Effector memory CD8-positive, alpha-beta T cell (primary cell): ENCODE measurements around the gene FAM3B.

Experiments
- ATAC-seq: fragments of 150-1000 bp; cut with Tn5 transposase; replicated peaks from 2 replicates; pipeline ENCODE4 v1.10.0; 2021; ENCODE audit warnings: mild to moderate bottlenecking, moderate library complexity
- DNase-seq, 3 experiments: peaks; one replicate each; pipeline ENCODE4 v3.0.0; 2021
- H3K27ac Mint-ChIP-seq, 2 donors: one replicate each; pipeline ENCODE4 v1.8.0; 2022; ENCODE audit warnings: mild to moderate bottlenecking in 2 of 2, mixed read lengths in 2 of 2, moderate library complexity in 2 of 2
- H3K27me3 Mint-ChIP-seq, 2 donors: one replicate each; pipeline ENCODE4 v1.8.0; 2022; ENCODE audit warnings: mixed read lengths in 2 of 2
- H3K36me3 Mint-ChIP-seq: one replicate; pipeline ENCODE4 v1.8.0; 2022; ENCODE audit warnings: mild to moderate bottlenecking, moderate library complexity, mixed read lengths; ENCODE audit not compliant: insufficient read depth
- H3K4me1 Mint-ChIP-seq, 2 donors: one replicate each; pipeline ENCODE4 v1.8.0; 2022; ENCODE audit warnings: low read depth in 2 of 2, mixed read lengths in 2 of 2
- H3K4me3 Mint-ChIP-seq, 2 donors: one replicate each; pipeline ENCODE4 v1.8.0; 2022; ENCODE audit warnings: mild to moderate bottlenecking in 2 of 2, mixed read lengths in 2 of 2, moderate library complexity in 2 of 2
- H3K9me3 Mint-ChIP-seq, 2 donors: one replicate each; pipeline ENCODE4 v1.8.0; 2022; ENCODE audit warnings: mixed read lengths in 2 of 2
- total RNA-seq, 9 experiments: gene quantifications; one replicate each; lab custom pipeline; 2026; lab: John Stamatoyannopoulos, UW

The FAM3B gene
- 0 reads per million in 9 experiments for total RNA-seq

- H3K27ac Mint-ChIP-seq, result no peak within 1 kb of the TSS
- H3K27me3 Mint-ChIP-seq, result peaks cover 40 to 82% of the 10 kb centered on the region in 2 donors
- ATAC-seq, result no peak
- no peak for DNase-seq
- peak within 1 kb of the TSS in 1 of 2 donors; percentile 47 for H3K4me3 Mint-ChIP-seq
- H3K4me1 Mint-ChIP-seq, result no peaks in the 10 kb centered on the region
- H3K9me3 Mint-ChIP-seq, result no peaks in the 10 kb centered on the region
- no peaks in the 10 kb centered on the region for H3K36me3 Mint-ChIP-seq
Measured at GRCh38 chr21:41316200-41317062, at the start of gene FAM3B. Gene FAM3B, plus strand, starts transcription at chr21:41316801. Its CDS starts 79 bp downstream, at chr21:41316880.

GRCh38 chr21:41267346-41267745 is 49.3 kb upstream of the FAM3B start:
- H3K9me3 Mint-ChIP-seq, result peaks cover under 1 to 11% of the 10 kb centered on the region in 2 donors
- DNase-seq (no peak), ATAC-seq (no peak)
- H3K4me1 Mint-ChIP-seq, result no peaks in the 10 kb centered on the region
- H3K27ac Mint-ChIP-seq, result no peak overlapping the region
- no peak overlapping the region for H3K4me3 Mint-ChIP-seq
- H3K36me3 Mint-ChIP-seq, result no peaks in the 10 kb centered on the region
- H3K27me3 Mint-ChIP-seq, result peaks cover 29 to 45% of the 10 kb centered on the region in 2 donors

GRCh38 chr21:41269535-41269934 is 47.1 kb upstream of the FAM3B start:
- Mint-ChIP-seq H3K27me3 (peaks cover 27 to 42% of the 10 kb centered on the region in 2 donors), H3K4me1 (no peaks in the 10 kb centered on the region), H3K4me3 (no peak overlapping the region), H3K36me3 (no peaks in the 10 kb centered on the region), H3K9me3 (peaks cover 6 to 12% of the 10 kb centered on the region in 2 donors), H3K27ac (no peak overlapping the region)
- DNase-seq, result no peak
- no peak for ATAC-seq

DNA sequence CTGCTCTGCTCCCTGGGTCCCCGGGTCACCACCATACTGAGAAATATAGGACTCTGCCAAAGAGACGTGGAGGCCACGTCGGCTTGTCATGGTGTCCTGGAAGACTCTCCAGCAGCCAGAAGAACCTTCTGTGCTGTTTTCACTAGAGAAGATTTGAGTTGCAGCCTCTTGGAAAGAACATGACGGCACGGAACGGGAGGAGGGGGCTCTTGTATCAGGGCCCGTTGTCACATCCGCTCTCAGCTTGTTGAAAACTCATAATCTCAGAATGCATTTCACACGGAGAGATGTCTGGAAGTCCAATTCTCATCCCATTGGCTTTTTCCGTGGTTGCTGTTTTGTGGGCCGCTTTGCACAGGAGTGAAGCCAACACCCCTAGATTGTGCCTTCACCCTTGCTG is 39.4 kb upstream of the FAM3B start:
- Mint-ChIP-seq H3K4me1 (no peaks in the 10 kb centered on the region), H3K9me3 (peaks cover 6 to 9% of the 10 kb centered on the region in 2 donors), H3K36me3 (no peaks in the 10 kb centered on the region), H3K27me3 (peaks cover 56 to 78% of the 10 kb centered on the region in 2 donors), H3K4me3 (no peak overlapping the region), H3K27ac (no peak overlapping the region)
- ATAC-seq (no peak), DNase-seq (no peak)

GRCh38 chr21:41277846-41278245 is 38.8 kb upstream of the FAM3B start:
- Mint-ChIP-seq H3K4me3 (no peak overlapping the region), H3K4me1 (no peaks in the 10 kb centered on the region), H3K9me3 (peaks cover 1 to 2% of the 10 kb centered on the region in 2 donors), H3K36me3 (no peaks in the 10 kb centered on the region), H3K27me3 (peaks cover 55 to 78% of the 10 kb centered on the region in 2 donors), H3K27ac (no peak overlapping the region)
- ATAC-seq (no peak), DNase-seq (no peak)

- Mint-ChIP-seq H3K36me3 (no peaks in the 10 kb centered on the region), H3K27me3 (peaks cover 45 to 78% of the 10 kb centered on the region in 2 donors), H3K9me3 (no peaks in the 10 kb centered on the region), H3K27ac (no peak overlapping the region), H3K4me3 (no peak overlapping the region), H3K4me1 (no peaks in the 10 kb centered on the region)
- DNase-seq (no peak), ATAC-seq (no peak)
Measured at GRCh38 chr21:41280115-41280919, 36.3 kb upstream of the FAM3B start.

GRCh38 chr21:41282412-41282811 is 34.2 kb upstream of the FAM3B start:
- Mint-ChIP-seq H3K27ac (no peak overlapping the region), H3K9me3 (no peaks in the 10 kb centered on the region), H3K4me1 (no peaks in the 10 kb centered on the region), H3K27me3 (peaks cover 27 to 57% of the 10 kb centered on the region in 2 donors), H3K4me3 (no peak overlapping the region), H3K36me3 (no peaks in the 10 kb centered on the region)
- ATAC-seq, result no peak
- no peak for DNase-seq

- ATAC-seq (peak; percentile 85), DNase-seq (peak; percentile 39 to 56 (median 50))
- no peaks in the 10 kb centered on the region for H3K36me3 Mint-ChIP-seq
- H3K4me3 Mint-ChIP-seq, result no peak overlapping the region
- H3K9me3 Mint-ChIP-seq, result no peaks in the 10 kb centered on the region
- peaks cover 25 to 48% of the 10 kb centered on the region in 2 donors for H3K27me3 Mint-ChIP-seq
- no peak overlapping the region for H3K27ac Mint-ChIP-seq
- H3K4me1 Mint-ChIP-seq, result no peaks in the 10 kb centered on the region
Measured at GRCh38 chr21:41283211-41283818, 33.3 kb upstream of the FAM3B start.

DNA sequence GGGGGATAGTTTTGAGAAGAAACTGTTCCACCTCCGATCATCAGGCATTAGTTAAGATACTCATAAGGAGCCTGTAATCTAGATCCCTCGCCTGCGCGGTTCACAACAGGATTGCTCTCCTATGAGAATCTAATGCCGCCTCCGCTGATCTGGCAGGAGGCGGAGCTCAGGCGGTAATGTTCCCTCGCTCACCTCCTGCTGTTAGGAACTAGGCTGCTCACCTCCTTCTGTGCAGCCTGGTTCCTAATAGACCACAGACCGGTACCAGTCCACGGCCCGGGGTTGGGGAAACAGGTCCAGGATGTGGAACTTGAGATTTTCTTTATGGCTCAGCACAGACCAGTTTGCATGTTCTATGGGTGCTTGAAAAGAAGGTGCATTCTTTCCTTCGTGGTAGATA is 27.2 kb upstream of the FAM3B start:
- no peak for DNase-seq
- H3K27ac Mint-ChIP-seq, result no peak overlapping the region
- H3K4me3 Mint-ChIP-seq, result no peak overlapping the region
- no peaks in the 10 kb centered on the region for H3K9me3 Mint-ChIP-seq
- H3K4me1 Mint-ChIP-seq, result peaks cover 0 to 5% of the 10 kb centered on the region in 2 donors
- ATAC-seq, result no peak
- H3K36me3 Mint-ChIP-seq, result peaks cover 2% of the 10 kb centered on the region
- peaks cover 27 to 41% of the 10 kb centered on the region in 2 donors for H3K27me3 Mint-ChIP-seq

DNA sequence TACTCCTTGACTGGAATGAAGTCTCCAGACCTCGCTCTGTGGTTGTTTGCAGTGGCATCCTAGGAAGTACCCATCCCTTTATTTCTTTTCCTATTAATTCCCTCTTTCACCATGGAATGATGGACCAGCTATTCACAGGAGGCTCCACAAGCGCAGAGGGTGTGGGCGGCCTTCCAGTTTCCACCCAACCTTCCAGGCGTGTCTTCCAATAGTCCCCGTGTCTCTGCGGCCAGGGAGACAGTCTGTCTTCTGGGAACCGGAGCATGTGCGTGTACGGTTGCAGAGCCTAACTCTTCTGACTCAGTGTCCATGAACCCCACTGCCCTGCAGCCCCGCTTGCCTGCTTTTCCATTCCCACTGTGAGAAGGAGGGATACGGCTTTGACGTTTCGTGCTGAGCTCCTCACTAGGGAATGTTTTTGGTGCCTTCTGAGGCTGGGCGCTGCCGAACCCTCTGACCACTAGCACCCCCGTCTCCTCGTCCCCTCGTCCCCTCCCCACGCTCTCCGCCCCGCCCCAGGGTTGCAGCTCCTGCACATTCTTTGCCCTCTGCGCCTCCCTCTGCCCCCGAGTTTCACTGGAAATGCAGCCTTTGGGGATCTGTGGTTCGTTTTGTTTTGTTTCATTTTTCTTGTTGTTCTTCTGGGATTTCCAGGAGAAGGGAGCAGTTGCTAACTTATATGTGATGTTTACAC is 26.3 kb upstream of the FAM3B start:
- Mint-ChIP-seq H3K4me1 (peaks cover 0 to 5% of the 10 kb centered on the region in 2 donors), H3K27me3 (peaks cover 35 to 45% of the 10 kb centered on the region in 2 donors), H3K9me3 (no peaks in the 10 kb centered on the region), H3K36me3 (peaks cover 2% of the 10 kb centered on the region), H3K4me3 (no peak overlapping the region), H3K27ac (no peak overlapping the region)
- ATAC-seq (no peak), DNase-seq (no peak)

DNA sequence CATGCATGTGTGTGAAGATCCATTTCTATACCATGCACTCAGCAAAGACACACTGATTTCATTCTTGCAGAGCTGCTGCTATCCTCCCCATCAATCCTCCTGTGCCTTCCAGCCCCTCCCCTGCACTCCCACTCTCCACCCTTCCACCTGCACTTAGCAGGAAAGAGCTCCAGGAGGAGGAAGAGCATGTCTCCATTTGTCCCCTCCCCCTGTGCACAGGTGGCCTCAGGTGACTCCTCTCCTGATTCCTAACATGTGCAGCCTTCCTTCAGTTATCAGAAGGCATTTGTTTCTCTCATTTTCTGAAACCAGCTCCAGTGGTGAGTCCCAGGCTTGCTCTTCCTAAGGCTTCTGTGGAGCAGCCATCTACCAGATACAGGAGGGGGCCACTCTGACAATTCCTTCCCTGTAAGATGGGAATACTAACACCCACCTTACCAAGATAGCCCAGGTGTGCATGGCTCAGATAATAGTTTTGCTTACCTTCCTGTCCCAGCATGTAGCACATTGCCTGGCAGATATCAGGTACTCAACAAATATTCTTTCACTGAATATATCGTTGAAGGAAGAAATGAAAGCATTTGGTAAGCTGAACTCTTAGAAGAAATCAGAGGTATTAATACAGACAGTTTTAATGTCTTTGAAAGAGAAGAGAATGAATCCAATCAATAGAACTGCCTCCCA is 21.9 kb upstream of the FAM3B start:
- Mint-ChIP-seq H3K36me3 (peaks cover 2% of the 10 kb centered on the region), H3K4me3 (no peak overlapping the region), H3K27ac (no peak overlapping the region), H3K4me1 (peaks cover 0 to 5% of the 10 kb centered on the region in 2 donors), H3K27me3 (peaks cover 59 to 81% of the 10 kb centered on the region in 2 donors), H3K9me3 (no peaks in the 10 kb centered on the region)
- ATAC-seq (no peak), DNase-seq (no peak)

DNA sequence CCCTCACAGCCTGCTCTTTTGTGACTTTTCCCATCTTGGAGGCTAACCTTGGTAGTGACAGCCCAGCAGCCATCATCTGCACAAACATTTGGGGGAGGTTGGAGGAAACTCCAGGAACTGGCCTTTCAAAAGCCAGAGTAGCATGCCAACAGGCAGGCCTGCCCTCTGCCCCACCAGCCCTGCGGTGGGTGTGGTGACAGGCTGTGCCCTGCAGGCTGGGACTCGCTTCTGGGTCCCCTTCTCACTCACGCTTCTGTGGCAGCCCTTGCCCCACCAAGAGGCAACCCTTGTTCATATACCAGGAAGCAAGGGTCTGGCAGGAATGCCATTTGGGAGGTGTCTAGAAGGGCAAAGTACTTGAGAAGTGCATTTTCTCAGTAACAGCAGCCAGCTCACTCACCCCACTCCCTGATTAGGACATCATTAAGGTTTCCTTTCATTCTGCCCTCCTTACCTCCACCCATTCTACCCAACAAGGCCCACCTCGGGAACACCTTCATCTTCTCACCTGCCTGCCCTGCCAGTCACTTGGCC is 20.8 kb upstream of the FAM3B start:
- no peak for ATAC-seq
- no peak overlapping the region for H3K4me3 Mint-ChIP-seq
- no peaks in the 10 kb centered on the region for H3K9me3 Mint-ChIP-seq
- no peak overlapping the region for H3K27ac Mint-ChIP-seq
- peaks cover 50 to 73% of the 10 kb centered on the region in 2 donors for H3K27me3 Mint-ChIP-seq
- peaks cover 0 to 5% of the 10 kb centered on the region in 2 donors for H3K4me1 Mint-ChIP-seq
- DNase-seq, result no peak
- no peaks in the 10 kb centered on the region for H3K36me3 Mint-ChIP-seq
